Vagina (tissue), 2 donors: ENCODE measurements around the gene C6orf141.

Experiments
- POLR2A ChIP-seq, 2 donors: fragments of 450-650 bp; IDR thresholded peaks; one replicate each; pipeline ENCODE4 v1.6.1; 2017; ENCODE audit warnings: antibody characterized with exemption in 2 of 2, mild to moderate bottlenecking in 2 of 2, moderate library complexity in 2 of 2
- POLR2AphosphoS5 ChIP-seq, 2 donors: sonication (generic); formaldehyde crosslinking; IDR thresholded peaks; one replicate each; pipeline ENCODE4 v1.9.0; 2017; ENCODE audit warnings: antibody characterized with exemption in 2 of 2, mild to moderate bottlenecking in 2 of 2, low read depth in 1 of 2; ENCODE audit not compliant: insufficient read depth in 1 of 2
- TF ChIP-seq, protein P1 (sequence below), 3 experiments: fragments of 450-650 bp in 2 of 3; fragments of 200-600 bp in 1 of 3; sonication (generic) in 1 of 3; IDR thresholded peaks; one replicate each; pipeline ENCODE4 v1.5.1; 2017 to 2019; ENCODE audit warnings: antibody characterized with exemption in 3 of 3, mild to moderate bottlenecking in 2 of 3, moderate library complexity in 2 of 3

DNA sequence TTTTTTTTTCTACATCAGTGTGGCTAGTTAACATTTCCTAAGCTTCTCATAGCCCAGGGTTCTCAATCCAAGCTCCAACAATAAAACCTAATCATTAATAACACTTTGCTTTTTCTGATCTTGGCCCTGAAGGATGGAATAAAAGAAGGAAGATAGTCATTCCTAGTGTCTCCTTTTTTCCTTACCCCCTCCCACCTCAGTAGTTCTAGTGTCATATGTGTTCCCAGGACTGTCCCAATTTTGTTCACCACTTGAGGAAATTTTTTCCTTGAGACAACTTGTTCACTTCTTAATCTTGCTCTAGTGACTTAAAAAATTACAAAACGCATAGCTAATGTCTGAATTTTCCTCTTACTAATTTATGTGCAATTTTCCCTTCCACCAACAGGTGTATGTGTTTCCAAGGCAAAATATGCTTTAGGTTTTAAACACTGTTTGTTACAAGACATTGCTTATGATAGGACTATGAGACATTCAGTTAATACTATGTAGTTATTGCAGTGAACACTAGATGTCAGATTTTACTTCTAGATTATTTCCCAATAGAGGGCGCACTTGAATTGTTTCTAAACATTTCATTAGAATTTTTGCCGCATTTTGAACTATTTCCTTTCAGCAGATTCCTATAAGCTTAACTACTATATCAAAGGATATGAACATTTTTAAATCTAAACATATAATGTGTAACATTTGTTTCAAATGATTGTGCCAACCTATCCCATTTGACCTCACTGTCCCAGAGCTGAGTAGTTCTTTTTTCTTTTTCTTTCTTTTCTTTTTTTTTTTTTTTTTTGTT, 18.5 kb upstream of the C6orf141 start:
- TF ChIP-seq, protein P1, sequence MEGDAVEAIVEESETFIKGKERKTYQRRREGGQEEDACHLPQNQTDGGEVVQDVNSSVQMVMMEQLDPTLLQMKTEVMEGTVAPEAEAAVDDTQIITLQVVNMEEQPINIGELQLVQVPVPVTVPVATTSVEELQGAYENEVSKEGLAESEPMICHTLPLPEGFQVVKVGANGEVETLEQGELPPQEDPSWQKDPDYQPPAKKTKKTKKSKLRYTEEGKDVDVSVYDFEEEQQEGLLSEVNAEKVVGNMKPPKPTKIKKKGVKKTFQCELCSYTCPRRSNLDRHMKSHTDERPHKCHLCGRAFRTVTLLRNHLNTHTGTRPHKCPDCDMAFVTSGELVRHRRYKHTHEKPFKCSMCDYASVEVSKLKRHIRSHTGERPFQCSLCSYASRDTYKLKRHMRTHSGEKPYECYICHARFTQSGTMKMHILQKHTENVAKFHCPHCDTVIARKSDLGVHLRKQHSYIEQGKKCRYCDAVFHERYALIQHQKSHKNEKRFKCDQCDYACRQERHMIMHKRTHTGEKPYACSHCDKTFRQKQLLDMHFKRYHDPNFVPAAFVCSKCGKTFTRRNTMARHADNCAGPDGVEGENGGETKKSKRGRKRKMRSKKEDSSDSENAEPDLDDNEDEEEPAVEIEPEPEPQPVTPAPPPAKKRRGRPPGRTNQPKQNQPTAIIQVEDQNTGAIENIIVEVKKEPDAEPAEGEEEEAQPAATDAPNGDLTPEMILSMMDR (IDR thresholded peaks at IDR 0.05), result peak; percentile 71 to 80 (median 79)
- peak in 1 of 2 donors; percentile 61 for TF ChIP-seq POLR2AphosphoS5 (IDR thresholded peaks at IDR 0.05; ENCODE audit: insufficient read depth in 1 of 2, low read depth in 1 of 2)
- TF ChIP-seq POLR2A (IDR thresholded peaks at IDR 0.05), result no peak
